ENCODE data around the gene TNRC6A. TPM values are rescaled to one million over a fixed set of nuclear protein-coding genes. Genes with fewer than 3 reads are reported as not detected.
A peak's percentile ranks its signal among the peaks of the same experiment; 100 is the strongest.

Gene TNRC6A
- total and polyA plus RNA-seq, 9 of the 15 experiments (the other 6 are each of a cell fraction or from before 2014, with no cell fraction given): 3.4 to 32.1 (median 26.6) TPM

DNA sequence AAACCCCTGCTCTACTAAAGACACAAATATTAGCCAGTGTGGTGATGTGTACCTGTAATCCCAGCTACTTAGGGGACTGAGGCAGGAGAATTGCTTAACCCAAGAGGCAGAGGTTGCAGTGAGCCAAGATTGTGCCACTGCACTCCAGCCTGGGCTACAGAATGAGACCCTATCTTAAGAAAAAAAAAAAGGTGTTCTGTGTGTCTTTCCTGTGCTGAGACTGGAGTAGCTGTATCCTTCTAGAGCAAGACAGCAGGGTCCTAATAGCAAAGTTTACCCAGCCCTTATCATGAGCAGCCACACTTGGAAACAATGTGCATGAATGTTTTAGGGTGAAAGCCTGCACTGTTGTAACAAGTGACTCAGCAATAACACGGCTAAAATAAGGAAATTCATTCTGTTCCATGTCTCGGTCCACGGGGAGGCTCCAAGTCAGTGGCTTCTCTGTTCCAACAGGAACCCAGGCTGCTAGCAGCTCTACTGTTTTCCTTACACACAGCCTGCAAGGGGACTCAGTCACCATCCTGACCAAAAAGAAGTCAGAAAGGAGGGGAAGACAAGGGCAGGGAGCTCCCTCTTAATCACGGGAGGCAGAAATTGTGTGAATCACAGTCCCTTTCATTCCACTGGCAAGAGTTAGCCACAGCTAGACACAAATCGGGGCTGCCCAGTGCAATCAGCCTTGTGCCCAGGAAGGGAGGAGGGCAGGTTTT is 109.3 kb downstream of the TNRC6A start (continued):
- TF ChIP-seq E2F4 (CRISPR knock-in tag; IDR thresholded peaks at IDR 0.05; ENCODE audit: low read depth): no peak
- TF ChIP-seq ZNF518B (CRISPR knock-in tag; IDR thresholded peaks at IDR 0.05): no peak
- TF ChIP-seq TBL1XR1 (IDR thresholded peaks at IDR 0.05; ENCODE audit: low read length in 2 of 2): peak in 1 of 2 experiments; percentile 87; a peak in 2 of 4 replicates
- TF ChIP-seq U2AF2 (optimal IDR thresholded peaks at IDR 0.05; ENCODE audit: low read depth, low read length): no peak
- TF ChIP-seq MEF2A (IDR thresholded peaks at IDR 0.05; ENCODE audit: control insufficient read depth, low read depth, low read length): no peak
- no peak for TF ChIP-seq ZNF165 (CRISPR knock-in tag; IDR thresholded peaks at IDR 0.05; ENCODE audit: borderline replicate concordance)
- TF ChIP-seq PURB (CRISPR knock-in tag; IDR thresholded peaks at IDR 0.05; ENCODE audit: low read depth): no peak
- TF ChIP-seq E2F3 (CRISPR knock-in tag; IDR thresholded peaks at IDR 0.05): no peak
- no peak for TF ChIP-seq XRCC5 (IDR thresholded peaks at IDR 0.05; ENCODE audit: low read depth, low read length)
- no peak for TF ChIP-seq TCFL5 (CRISPR knock-in tag; conservative IDR thresholded peaks at IDR 0.05)
- TF ChIP-seq CBX2 (IDR thresholded peaks at IDR 0.05; ENCODE audit: insufficient read depth, low read length, poor library complexity, severe bottlenecking): no peak
- TF ChIP-seq, protein P1, sequence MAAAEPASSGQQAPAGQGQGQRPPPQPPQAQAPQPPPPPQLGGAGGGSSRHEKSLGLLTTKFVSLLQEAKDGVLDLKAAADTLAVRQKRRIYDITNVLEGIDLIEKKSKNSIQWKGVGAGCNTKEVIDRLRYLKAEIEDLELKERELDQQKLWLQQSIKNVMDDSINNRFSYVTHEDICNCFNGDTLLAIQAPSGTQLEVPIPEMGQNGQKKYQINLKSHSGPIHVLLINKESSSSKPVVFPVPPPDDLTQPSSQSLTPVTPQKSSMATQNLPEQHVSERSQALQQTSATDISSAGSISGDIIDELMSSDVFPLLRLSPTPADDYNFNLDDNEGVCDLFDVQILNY (CRISPR knock-in tag; IDR thresholded peaks at IDR 0.05): no peak
- no peak for TF ChIP-seq ZNF717 (CRISPR knock-in tag; IDR thresholded peaks at IDR 0.05)
- peak; percentile 7 for TF ChIP-seq MEIS2 (IDR thresholded peaks at IDR 0.05; ENCODE audit: partially characterized antibody)
- no peak for TF ChIP-seq RBM15 (IDR thresholded peaks at IDR 0.05; ENCODE audit: insufficient read depth, low read length)
- TF ChIP-seq NR1H2 (CRISPR knock-in tag; IDR thresholded peaks at IDR 0.05): no peak
- no peak for TF ChIP-seq ZBTB5 (IDR thresholded peaks at IDR 0.05)
- no peak for TF ChIP-seq CAMTA2 (CRISPR knock-in tag; conservative IDR thresholded peaks at IDR 0.05)
- TF ChIP-seq, protein P2, sequence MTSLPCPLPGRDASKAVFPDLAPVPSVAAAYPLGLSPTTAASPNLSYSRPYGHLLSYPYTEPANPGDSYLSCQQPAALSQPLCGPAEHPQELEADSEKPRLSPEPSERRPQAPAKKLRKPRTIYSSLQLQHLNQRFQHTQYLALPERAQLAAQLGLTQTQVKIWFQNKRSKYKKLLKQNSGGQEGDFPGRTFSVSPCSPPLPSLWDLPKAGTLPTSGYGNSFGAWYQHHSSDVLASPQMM (CRISPR knock-in tag; IDR thresholded peaks at IDR 0.05): no peak
